GM12878 (cell line): ENCODE results near the gene NAALADL2. TPM values are rescaled to one million over a fixed set of nuclear protein-coding genes. Genes with fewer than 3 reads are reported as not detected.

Experiments
- ATAC-seq: fragments of 200-7000 bp; cut with Tn5 transposase; 3 replicates; pipeline ENCODE4 v1.9.1; 2020; ENCODE audit warnings: mild to moderate bottlenecking, moderate library complexity
- BruUV-seq: library from RNA; stranded (reverse); fragments of 400-500 nt; replicated peaks from 2 replicates; lab custom pipeline; 2021; lab: Mats Ljungman, UMichigan
- CTCF ChIA-PET: fragments of 300-600 bp; sonication (Branson Sonifier 250); formaldehyde crosslinking; extraction: SDS; loops from one replicate; lab custom pipeline; 2021; ENCODE audit warnings: inconsistent platforms; lab: Yijun Ruan, JAX
- POLR2A ChIA-PET: fragments of 350-600 bp; formaldehyde crosslinking; extraction: SDS; loops from one replicate; lab custom pipeline; 2021; ENCODE audit warnings: inconsistent platforms; lab: Charles Lee
- RAD21 ChIA-PET: fragments of 300-600 bp; sonication (Branson Sonifier 250); formaldehyde crosslinking; loops from one replicate; lab custom pipeline; 2023; ENCODE audit warnings: antibody characterized with exemption; ENCODE audit not compliant: unreplicated experiment; lab: Charles Lee
- SMC1A ChIA-PET: fragments of 300-600 bp; sonication (Branson Sonifier 250); formaldehyde crosslinking; loops from one replicate; lab custom pipeline; 2023; ENCODE audit not compliant: unreplicated experiment, uncharacterized antibody; lab: Charles Lee
- DNase-seq: peaks from one replicate; pipeline ENCODE4 v3.0.0-alpha.2; 2011; ENCODE audit warnings: low read depth, low spot score
- FAIRE-seq: peaks from 3 replicates; lab custom pipeline; 2011; peaks lifted over from hg19 to GRCh38; lab: Jason Lieb, UNC
- H2AFZ ChIP-seq: 2 replicates; pipeline ENCODE4 v1.6.0; 2011; ENCODE audit warnings: low read depth, low read length, control low read depth; ENCODE audit not compliant: control insufficient read depth
- H3K27ac ChIP-seq: 2 replicates; pipeline ENCODE4 v1.5.1; 2011; ENCODE audit warnings: control low read depth; ENCODE audit not compliant: control insufficient read depth, insufficient read depth
- H3K27me3 ChIP-seq, 2 experiments: replicated peaks in 1 of 2; 2 replicates each; pipeline versions ENCODE4 v1.6.0 to v1.6.1; 2011; ENCODE audit warnings: low read length in 1 of 2; ENCODE audit not compliant: control insufficient read depth in 2 of 2, insufficient read depth in 2 of 2
- H3K36me3 ChIP-seq, 2 experiments: 2 replicates each; pipeline ENCODE4 v1.5.1; 2011; ENCODE audit warnings: low read length in 1 of 2; ENCODE audit not compliant: control insufficient read depth in 2 of 2, insufficient read depth in 2 of 2
- H3K4me1 ChIP-seq: 2 replicates; pipeline ENCODE4 v1.6.1; 2011; ENCODE audit warnings: mild to moderate bottlenecking, low read length, moderate library complexity, mixed read lengths; ENCODE audit not compliant: control insufficient read depth, insufficient read depth
- H3K4me2 ChIP-seq: 2 replicates; pipeline ENCODE4 v1.6.0; 2011; ENCODE audit warnings: control low read depth; ENCODE audit not compliant: control insufficient read depth, insufficient read depth
- H3K4me3 ChIP-seq: fragments of 200-600 bp; sonication (generic); 2 replicates; pipeline ENCODE4 v1.5.1; 2016
- H3K79me2 ChIP-seq: 2 replicates; pipeline ENCODE4 v1.6.0; 2011; ENCODE audit warnings: low read length; ENCODE audit not compliant: control insufficient read depth, insufficient read depth
- H3K9ac ChIP-seq: 2 replicates; pipeline ENCODE4 v1.8.0; 2011; ENCODE audit warnings: low read length, control low read depth, mixed read lengths; ENCODE audit not compliant: control insufficient read depth, insufficient read depth
- H3K9me3 ChIP-seq: replicated peaks from 3 replicates; pipeline ENCODE4 v1.5.1; 2011; ENCODE audit warnings: mild to moderate bottlenecking, low read length; ENCODE audit not compliant: control insufficient read depth, insufficient read depth
- H4K20me1 ChIP-seq: 2 replicates; pipeline ENCODE4 v1.6.0; 2011; ENCODE audit not compliant: control insufficient read depth, insufficient read depth
- CBX5 ChIP-seq: sonication (generic); IDR thresholded peaks from 2 replicates; pipeline ENCODE4 v1.6.1; 2016; ENCODE audit warnings: low read depth, moderate library complexity, mild to moderate bottlenecking, inconsistent platforms
- CHD4 ChIP-seq: fragments of 200-600 bp; sonication (generic); IDR thresholded peaks from 2 replicates; pipeline ENCODE4 v1.6.1; 2016; ENCODE audit warnings: mild to moderate bottlenecking
- CREB1 ChIP-seq: IDR thresholded peaks from 2 replicates; pipeline ENCODE4 v1.6.1; 2012; ENCODE audit warnings: low read depth, mild to moderate bottlenecking, inconsistent platforms
- DPF2 ChIP-seq: fragments of 450-650 bp; IDR thresholded peaks from 2 replicates; pipeline ENCODE4 v1.6.1; 2017; ENCODE audit warnings: mild to moderate bottlenecking
- EZH2 ChIP-seq: IDR thresholded peaks from 2 replicates; pipeline ENCODE4 v1.6.1; 2012; ENCODE audit warnings: low read depth, mild to moderate bottlenecking, control low read depth, inconsistent platforms, low read length, borderline replicate concordance; ENCODE audit not compliant: control insufficient read depth
- GATAD2B ChIP-seq: fragments of 450-650 bp; conservative IDR thresholded peaks from 2 replicates; pipeline ENCODE4 v1.6.1; 2017; ENCODE audit warnings: low read depth, mild to moderate bottlenecking, moderate library complexity
- IRF5 ChIP-seq: fragments of 450-650 bp; IDR thresholded peaks from 2 replicates; pipeline ENCODE4 v1.6.1; 2017; ENCODE audit warnings: borderline replicate concordance
- MAX ChIP-seq: IDR thresholded peaks from 2 replicates; pipeline ENCODE4 v1.6.1; 2012; ENCODE audit warnings: low read depth, low read length, improper control_type of control experiment
- MYB ChIP-seq: fragments of 150-350 bp; IDR thresholded peaks from 2 replicates; pipeline ENCODE4 v1.6.1; 2014; ENCODE audit warnings: mild to moderate bottlenecking, low read depth, low read length, borderline replicate concordance
- NFYA ChIP-seq: IDR thresholded peaks from 2 replicates; pipeline ENCODE4 v1.6.1; 2011; ENCODE audit warnings: low read depth, mild to moderate bottlenecking, low read length, improper control_type of control experiment, borderline replicate concordance
- NFYB ChIP-seq: IDR thresholded peaks from 2 replicates; pipeline ENCODE4 v1.6.1; 2011; ENCODE audit warnings: low read depth, mild to moderate bottlenecking, low read length, improper control_type of control experiment, moderate library complexity; ENCODE audit not compliant: insufficient read depth
- POLR2A ChIP-seq: IDR thresholded peaks from 2 replicates; pipeline ENCODE4 v1.6.1; 2011; ENCODE audit warnings: low read depth, mild to moderate bottlenecking, low read length
- RAD51 ChIP-seq: fragments of 450-650 bp; IDR thresholded peaks from 2 replicates; pipeline ENCODE4 v1.6.1; 2016; ENCODE audit warnings: moderate library complexity, mild to moderate bottlenecking, inconsistent platforms
- SMAD5 ChIP-seq: IDR thresholded peaks from 2 replicates; pipeline ENCODE4 v1.6.1; 2016; ENCODE audit warnings: antibody characterized with exemption, low read depth
- SREBF2 ChIP-seq: IDR thresholded peaks from 2 replicates; pipeline ENCODE4 v1.6.1; 2012; ENCODE audit warnings: mild to moderate bottlenecking, low read length
- TCF7 ChIP-seq: IDR thresholded peaks from 2 replicates; pipeline ENCODE4 v1.6.1; 2014; ENCODE audit warnings: antibody characterized with exemption, borderline replicate concordance
- ZNF217 ChIP-seq: fragments of 450-650 bp; IDR thresholded peaks from 2 replicates; pipeline ENCODE4 v1.6.1; 2017; ENCODE audit warnings: antibody characterized with exemption, mild to moderate bottlenecking
- ZNF384 ChIP-seq: IDR thresholded peaks from 2 replicates; pipeline ENCODE4 v1.6.1; 2012; ENCODE audit warnings: low read depth, mild to moderate bottlenecking, low read length, improper control_type of control experiment, borderline replicate concordance
- ZZZ3 ChIP-seq: IDR thresholded peaks from 2 replicates; pipeline ENCODE4 v1.6.1; 2011; ENCODE audit warnings: low read depth; ENCODE audit not compliant: control insufficient read depth, insufficient read length
- WGBS: methylation state at CpG from one replicate; pipeline ENCODE4 v1.1.6; 2016; ENCODE audit warnings: low lambda C conversion rate; ENCODE audit not compliant: insufficient replicate concordance, insufficient coverage; ENCODE audit errors: missing lambda C conversion rate; 5-methylcytosine and 5-hydroxymethylcytosine counted together
- in situ Hi-C: fragments of 300-500 bp; cut with MboI; formaldehyde crosslinking; loops from 9 replicates; pipeline ENCODE4 v1.14.3; 2018; ENCODE audit warnings: mixed read lengths
- intact Hi-C: fragments of 100-400 bp; cut with micrococcal nuclease; formaldehyde crosslinking; loops from one replicate; pipeline ENCODE4 v1.14.2; 2022; ENCODE audit not compliant: unreplicated experiment
- polyA plus RNA-seq, 11 experiments: library from polyadenylated mRNA; depleted of rRNA in 4 of 11; unstranded in 6 of 11; stranded (reverse) in 5 of 11; fragments of >200 nt; fragmentation: Nextera tagmentation in 4 of 11; fragmentation: Illumina TruSeq in 1 of 11; extraction: Ambion mirVana in 4 of 11; extraction: Trizol in 1 of 11; gene quantifications; 1 replicate in 1 of 11; 2 replicates in 10 of 11; pipeline versions ENCODE4 v1.2.1 to v1.2.3, GENCODE V29; 2011 to 2016; ENCODE audit warnings: inconsistent platforms in 2 of 11, missing spikeins in 2 of 11, low read depth in 1 of 11
- total RNA-seq, 4 experiments: library from RNA; depleted of rRNA in 3 of 4; stranded (reverse); fragments of >200 nt in 3 of 4; fragmentation: Illumina TruSeq in 1 of 4; extraction: Trizol in 1 of 4; gene quantifications; 2 replicates each; pipeline versions ENCODE4 v1.2.1 to v1.2.3, GENCODE V29; 2013 to 2021
- TF ChIP-seq, protein P1 (sequence below): fragments of 450-650 bp; formaldehyde crosslinking; IDR thresholded peaks from 2 replicates; pipeline ENCODE4 v1.4.0; 2020; ENCODE audit warnings: mild to moderate bottlenecking, moderate library complexity

The NAALADL2 gene
- total and polyA plus RNA-seq, 10 of the 15 experiments (the other 5 are each of a cell fraction or from before 2014, with no cell fraction given) = 0.06 to 10.8 (median 0.46) TPM

DNA sequence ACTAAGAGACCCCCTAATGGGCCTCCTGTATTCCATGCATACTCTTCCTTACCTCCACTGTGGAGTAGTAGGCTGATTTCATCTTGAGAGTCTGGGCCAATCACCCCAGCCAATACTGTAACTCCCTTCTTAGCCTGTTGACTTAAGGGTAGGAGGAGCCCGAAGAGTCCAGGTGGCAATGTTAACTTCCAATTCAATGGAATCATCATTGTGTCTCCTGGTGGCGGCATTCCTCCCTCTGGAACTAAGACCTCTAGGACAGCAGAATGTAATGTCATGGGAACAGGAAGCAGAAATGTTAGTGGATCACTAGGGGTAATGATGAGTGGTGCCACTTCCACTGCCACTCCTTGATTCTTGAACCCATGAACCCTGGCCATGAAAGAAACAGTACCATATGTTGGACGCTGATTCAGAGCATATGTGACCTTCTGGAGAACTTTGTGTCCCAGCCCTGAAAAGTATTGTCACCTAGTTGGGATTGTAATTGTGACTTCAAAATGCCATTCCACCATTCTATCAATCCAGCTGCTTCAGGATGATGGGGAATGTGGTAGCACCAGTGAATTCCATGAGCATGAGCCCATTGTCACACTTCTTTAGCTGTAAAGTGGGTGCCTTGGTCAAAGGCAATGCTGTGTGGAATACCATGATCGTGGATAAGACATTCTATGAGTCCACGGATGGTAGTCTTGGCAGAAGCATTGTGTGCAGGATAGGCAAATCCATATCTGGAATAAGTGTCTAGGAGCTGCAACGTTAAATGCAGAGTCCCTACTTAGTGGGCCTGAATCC is 24.9 kb downstream of the NAALADL2 start:
- no peaks in the 10 kb centered on the region for H3K4me1 ChIP-seq
- H3K36me3 ChIP-seq = no peaks in the 10 kb centered on the region
- no peak for ATAC-seq
- H3K4me2 ChIP-seq = no peak overlapping the region
- no peak for DNase-seq
- no peak overlapping the region for H3K4me3 ChIP-seq
- WGBS = 33% methylated on average over 6 of the region's 6 CpGs
- POLR2A ChIA-PET = no interaction called here
- in situ Hi-C loops (no loop called here), intact Hi-C loops (no loop called here)
- H3K27ac ChIP-seq = no peak overlapping the region
- H3K27me3 ChIP-seq = no peaks in the 10 kb centered on the region
- H2AFZ ChIP-seq = no peak overlapping the region
- no peaks in the 10 kb centered on the region for H4K20me1 ChIP-seq
- H3K9me3 ChIP-seq = no peaks in the 10 kb centered on the region
- CTCF ChIA-PET = no interaction called here
- BruUV-seq = no TSS peak
- no peak overlapping the region for H3K9ac ChIP-seq
- FAIRE-seq = no peak
- no peaks in the 10 kb centered on the region for H3K79me2 ChIP-seq
- RAD21 ChIA-PET = no interaction called here
- SMC1A ChIA-PET = no interaction called here
- TF ChIP-seq ZZZ3 (no peak), NFYA (no peak), POLR2A (no peak), CBX5 (no peak), TCF7 (no peak), RAD51 (no peak), CHD4 (no peak), EZH2 (no peak), CREB1 (no peak), SMAD5 (no peak), DPF2 (no peak), ZNF384 (no peak), SREBF2 (no peak), GATAD2B (no peak), IRF5 (no peak), NFYB (no peak), MAX (no peak), ZNF217 (no peak), MYB (no peak)
- TF ChIP-seq, protein P1, sequence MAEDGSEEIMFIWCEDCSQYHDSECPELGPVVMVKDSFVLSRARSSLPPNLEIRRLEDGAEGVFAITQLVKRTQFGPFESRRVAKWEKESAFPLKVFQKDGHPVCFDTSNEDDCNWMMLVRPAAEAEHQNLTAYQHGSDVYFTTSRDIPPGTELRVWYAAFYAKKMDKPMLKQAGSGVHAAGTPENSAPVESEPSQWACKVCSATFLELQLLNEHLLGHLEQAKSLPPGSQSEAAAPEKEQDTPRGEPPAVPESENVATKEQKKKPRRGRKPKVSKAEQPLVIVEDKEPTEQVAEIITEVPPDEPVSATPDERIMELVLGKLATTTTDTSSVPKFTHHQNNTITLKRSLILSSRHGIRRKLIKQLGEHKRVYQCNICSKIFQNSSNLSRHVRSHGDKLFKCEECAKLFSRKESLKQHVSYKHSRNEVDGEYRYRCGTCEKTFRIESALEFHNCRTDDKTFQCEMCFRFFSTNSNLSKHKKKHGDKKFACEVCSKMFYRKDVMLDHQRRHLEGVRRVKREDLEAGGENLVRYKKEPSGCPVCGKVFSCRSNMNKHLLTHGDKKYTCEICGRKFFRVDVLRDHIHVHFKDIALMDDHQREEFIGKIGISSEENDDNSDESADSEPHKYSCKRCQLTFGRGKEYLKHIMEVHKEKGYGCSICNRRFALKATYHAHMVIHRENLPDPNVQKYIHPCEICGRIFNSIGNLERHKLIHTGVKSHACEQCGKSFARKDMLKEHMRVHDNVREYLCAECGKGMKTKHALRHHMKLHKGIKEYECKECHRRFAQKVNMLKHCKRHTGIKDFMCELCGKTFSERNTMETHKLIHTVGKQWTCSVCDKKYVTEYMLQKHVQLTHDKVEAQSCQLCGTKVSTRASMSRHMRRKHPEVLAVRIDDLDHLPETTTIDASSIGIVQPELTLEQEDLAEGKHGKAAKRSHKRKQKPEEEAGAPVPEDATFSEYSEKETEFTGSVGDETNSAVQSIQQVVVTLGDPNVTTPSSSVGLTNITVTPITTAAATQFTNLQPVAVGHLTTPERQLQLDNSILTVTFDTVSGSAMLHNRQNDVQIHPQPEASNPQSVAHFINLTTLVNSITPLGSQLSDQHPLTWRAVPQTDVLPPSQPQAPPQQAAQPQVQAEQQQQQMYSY = no peak
